Type B pancreatic cell (in vitro differentiated cells): ENCODE results near the gene ZCCHC8. TPM values are rescaled to one million over a fixed set of nuclear protein-coding genes. Genes with fewer than 3 reads are reported as not detected.

Source experiments
- DNase-seq: peaks from one replicate; pipeline ENCODE4 v3.0.0; 2021; ENCODE audit warnings: mixed read lengths; ENCODE audit not compliant: unreplicated experiment; ENCODE audit errors: extremely low spot score
- H3K27ac Mint-ChIP-seq: 2 replicates; pipeline ENCODE4 v1.8.0; 2021; ENCODE audit warnings: mild to moderate bottlenecking, mixed read lengths
- H3K27me3 Mint-ChIP-seq: 2 replicates; pipeline ENCODE4 v1.8.0; 2021; ENCODE audit warnings: mixed read lengths
- H3K36me3 Mint-ChIP-seq: 2 replicates; pipeline ENCODE4 v1.8.0; 2021; ENCODE audit warnings: mixed read lengths
- H3K4me1 Mint-ChIP-seq: one replicate; pipeline ENCODE4 v1.8.0; 2021; ENCODE audit warnings: mixed read lengths; ENCODE audit not compliant: unreplicated experiment
- H3K4me3 Mint-ChIP-seq: 2 replicates; pipeline ENCODE4 v1.8.0; 2021; ENCODE audit warnings: mild to moderate bottlenecking, mixed read lengths
- H3K9me3 Mint-ChIP-seq: 2 replicates; pipeline ENCODE4 v1.8.0; 2021; ENCODE audit warnings: mixed read lengths
- total RNA-seq: library from RNA; stranded (reverse); gene quantifications from 2 replicates; pipeline ENCODE4 v1.2.1, GENCODE V29; 2021; ENCODE audit warnings: low replicate concordance
- TF ChIP-seq, protein P1 (sequence below): fragments of 200-600 bp; sonication (generic); conservative IDR thresholded peaks from 2 replicates; pipeline ENCODE4 v1.5.0; 2021; ENCODE audit warnings: antibody characterized with exemption, mild to moderate bottlenecking

The ZCCHC8 gene
- total RNA-seq, 1 donor from 2014 or later, result 30.4 TPM

DNA sequence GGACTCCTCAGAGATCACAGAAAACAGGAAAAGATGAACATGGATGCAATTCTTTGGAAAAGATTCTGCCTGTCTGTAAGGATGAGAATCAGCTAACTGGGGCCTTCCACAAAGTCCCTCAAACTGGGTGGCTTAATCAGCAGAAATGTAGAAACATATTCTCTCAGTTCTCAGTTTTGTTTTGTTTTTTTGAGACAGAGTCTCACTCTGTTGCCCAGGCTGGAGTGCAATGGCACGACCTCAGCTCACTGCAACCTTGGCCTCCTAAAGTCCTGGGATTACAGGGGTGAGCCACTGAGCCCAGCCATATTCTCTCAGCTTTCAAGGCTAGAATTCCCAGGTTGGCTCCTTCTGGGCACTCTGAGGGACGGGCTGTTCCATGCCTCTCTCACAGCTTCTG, 40.1 kb downstream of the ZCCHC8 start:
- Mint-ChIP-seq H3K27me3 (no peaks in the 10 kb centered on the region), H3K36me3 (no peaks in the 10 kb centered on the region), H3K4me1 (peaks cover 6% of the 10 kb centered on the region), H3K27ac (peak overlapping the region; percentile 62), H3K4me3 (no peak overlapping the region), H3K9me3 (no peaks in the 10 kb centered on the region)
- DNase-seq, result no peak
- TF ChIP-seq, protein P1, sequence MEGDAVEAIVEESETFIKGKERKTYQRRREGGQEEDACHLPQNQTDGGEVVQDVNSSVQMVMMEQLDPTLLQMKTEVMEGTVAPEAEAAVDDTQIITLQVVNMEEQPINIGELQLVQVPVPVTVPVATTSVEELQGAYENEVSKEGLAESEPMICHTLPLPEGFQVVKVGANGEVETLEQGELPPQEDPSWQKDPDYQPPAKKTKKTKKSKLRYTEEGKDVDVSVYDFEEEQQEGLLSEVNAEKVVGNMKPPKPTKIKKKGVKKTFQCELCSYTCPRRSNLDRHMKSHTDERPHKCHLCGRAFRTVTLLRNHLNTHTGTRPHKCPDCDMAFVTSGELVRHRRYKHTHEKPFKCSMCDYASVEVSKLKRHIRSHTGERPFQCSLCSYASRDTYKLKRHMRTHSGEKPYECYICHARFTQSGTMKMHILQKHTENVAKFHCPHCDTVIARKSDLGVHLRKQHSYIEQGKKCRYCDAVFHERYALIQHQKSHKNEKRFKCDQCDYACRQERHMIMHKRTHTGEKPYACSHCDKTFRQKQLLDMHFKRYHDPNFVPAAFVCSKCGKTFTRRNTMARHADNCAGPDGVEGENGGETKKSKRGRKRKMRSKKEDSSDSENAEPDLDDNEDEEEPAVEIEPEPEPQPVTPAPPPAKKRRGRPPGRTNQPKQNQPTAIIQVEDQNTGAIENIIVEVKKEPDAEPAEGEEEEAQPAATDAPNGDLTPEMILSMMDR, result no peak

DNA sequence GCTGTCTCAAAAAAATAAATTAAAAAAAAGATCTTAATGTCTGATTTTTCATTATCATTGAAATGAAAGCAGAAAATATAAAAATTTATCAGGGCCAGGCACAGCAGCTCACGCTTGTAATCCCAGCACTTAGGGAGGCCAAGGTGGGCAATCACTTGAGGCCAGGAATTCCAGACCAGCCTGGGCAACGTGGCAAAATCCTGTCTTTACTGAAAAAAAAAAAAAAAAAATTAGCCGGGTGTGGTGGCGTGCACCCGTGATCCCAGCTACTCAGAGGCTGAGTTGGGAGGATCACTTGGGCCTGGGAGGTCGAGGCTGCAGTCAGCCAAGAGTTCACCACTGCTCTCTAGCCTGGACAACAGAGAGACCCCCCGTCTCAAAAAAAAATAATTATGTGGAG, 40.7 kb downstream of the ZCCHC8 start:
- Mint-ChIP-seq H3K36me3 (no peaks in the 10 kb centered on the region), H3K4me3 (no peak overlapping the region), H3K27me3 (no peaks in the 10 kb centered on the region), H3K9me3 (no peaks in the 10 kb centered on the region), H3K27ac (no peak overlapping the region), H3K4me1 (peaks cover 6% of the 10 kb centered on the region)
- TF ChIP-seq, protein P1, result no peak
- no peak for DNase-seq

DNA sequence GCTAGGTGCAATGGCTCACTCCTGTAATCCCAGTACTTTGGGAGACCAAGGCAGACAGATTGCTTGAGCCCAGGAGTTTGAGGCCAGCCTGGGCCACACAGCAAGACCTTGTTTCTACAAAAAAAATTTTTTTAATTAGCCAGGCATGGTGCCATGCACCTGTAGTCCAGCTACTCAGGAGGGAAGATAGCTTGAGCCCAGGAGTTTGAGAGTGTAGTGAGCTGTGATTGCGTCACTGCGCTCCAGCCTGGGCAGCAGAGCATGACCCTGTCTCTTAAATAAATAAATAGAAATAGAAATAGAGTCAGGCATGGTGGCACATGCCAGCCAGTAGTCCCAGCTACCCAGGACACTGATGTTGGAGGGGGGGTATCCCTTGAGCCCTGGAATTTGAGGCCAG, 41.5 kb downstream of the ZCCHC8 start:
- TF ChIP-seq, protein P1, result no peak
- no peak for DNase-seq
- H3K36me3 Mint-ChIP-seq, result no peaks in the 10 kb centered on the region
- peaks cover 4% of the 10 kb centered on the region for H3K4me1 Mint-ChIP-seq
- H3K27me3 Mint-ChIP-seq, result no peaks in the 10 kb centered on the region
- no peaks in the 10 kb centered on the region for H3K9me3 Mint-ChIP-seq
- no peak overlapping the region for H3K4me3 Mint-ChIP-seq
- no peak overlapping the region for H3K27ac Mint-ChIP-seq

DNA sequence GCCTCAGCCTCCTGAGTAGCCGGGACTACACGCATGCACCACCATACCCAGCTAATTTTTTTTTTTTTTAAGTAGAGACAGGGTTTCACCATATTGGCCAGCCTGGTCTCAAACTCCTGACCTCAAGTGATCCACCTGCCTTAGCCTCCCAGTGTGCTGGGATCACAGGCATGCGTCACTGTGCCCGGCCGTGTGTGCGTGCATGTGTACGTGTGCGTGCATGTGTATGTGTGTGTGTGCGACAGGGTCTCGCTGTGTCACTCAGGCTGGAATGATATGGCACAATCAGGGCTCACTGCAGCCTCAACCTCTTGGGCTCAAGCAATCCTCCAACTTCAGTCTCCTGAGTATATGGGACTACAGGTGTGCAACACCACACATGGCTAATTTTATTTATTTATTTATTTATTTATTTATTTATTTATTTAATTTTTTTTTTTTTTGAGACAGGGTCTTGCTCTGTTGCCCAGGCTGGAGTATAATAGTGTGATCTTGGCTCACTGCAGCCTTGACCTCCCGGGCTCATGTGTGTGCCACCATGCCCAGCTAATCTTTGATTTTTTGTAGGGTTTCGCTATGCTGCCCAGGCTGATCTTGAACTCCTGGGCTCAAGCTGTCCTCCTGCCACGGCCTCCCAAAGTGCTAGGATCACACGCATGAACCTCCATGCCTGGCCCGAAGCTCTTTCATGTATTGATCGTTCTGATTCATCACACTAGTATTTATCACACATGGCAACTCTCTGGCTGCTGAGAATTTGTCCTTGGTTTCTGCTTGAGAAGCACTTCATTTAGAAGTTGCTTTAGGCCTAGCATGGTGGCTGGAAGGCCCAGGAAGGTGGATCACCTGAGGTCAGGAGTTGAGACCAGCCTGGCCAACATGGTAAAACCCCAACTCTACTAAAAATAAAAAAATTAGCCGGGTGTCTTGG, 42.4 kb downstream of the ZCCHC8 start:
- Mint-ChIP-seq H3K27ac (no peak overlapping the region), H3K27me3 (no peaks in the 10 kb centered on the region), H3K4me3 (no peak overlapping the region), H3K36me3 (no peaks in the 10 kb centered on the region), H3K4me1 (no peaks in the 10 kb centered on the region), H3K9me3 (no peaks in the 10 kb centered on the region)
- DNase-seq, result no peak
- TF ChIP-seq, protein P1, result no peak

DNA sequence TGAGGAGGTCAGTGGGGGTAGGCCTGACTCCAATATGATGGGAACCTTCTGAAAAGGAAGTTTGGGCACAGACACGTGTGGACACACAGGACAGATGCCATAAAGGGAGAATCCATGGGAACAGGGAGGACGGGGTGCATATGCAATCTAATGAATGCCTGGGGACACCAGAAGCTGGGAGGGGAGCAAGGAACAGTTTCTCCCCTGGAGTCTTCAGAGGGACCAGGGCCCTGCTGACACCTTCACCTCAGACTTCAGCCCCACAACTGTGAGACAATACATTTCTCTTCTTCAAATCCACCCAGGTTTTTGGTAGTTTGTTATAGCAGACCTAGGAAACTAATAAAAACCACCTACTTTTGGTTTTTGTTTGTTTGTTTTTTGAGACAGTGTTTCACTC, 43.1 kb downstream of the ZCCHC8 start:
- no peak for DNase-seq
- Mint-ChIP-seq H3K9me3 (no peaks in the 10 kb centered on the region), H3K27me3 (no peaks in the 10 kb centered on the region), H3K4me3 (no peak overlapping the region), H3K27ac (no peak overlapping the region), H3K36me3 (no peaks in the 10 kb centered on the region), H3K4me1 (no peaks in the 10 kb centered on the region)
- TF ChIP-seq, protein P1, result no peak
